DOHH2 (cell line): ENCODE results near the gene SIPA1.
"Not testable (repeated sequence)": the region's sequence is repeated elsewhere in the genome, so short reads cannot be mapped to it uniquely, and the experiment has no call there.

Experiments
- H3F3A ChIP-seq: fragments of 200-600 bp; sonication (generic), shearing (Covaris generic); 2 replicates; pipeline ENCODE4 v1.6.0; 2016; ENCODE audit warnings: antibody characterized with exemption, mild to moderate bottlenecking; ENCODE audit not compliant: control insufficient read depth, insufficient read depth
- H3K27ac ChIP-seq: fragments of 200-600 bp; sonication (generic); 2 replicates; pipeline ENCODE4 v1.5.1; 2014; ENCODE audit warnings: low read depth, mild to moderate bottlenecking, low read length, moderate library complexity
- H3K27me3 ChIP-seq: fragments of 200-600 bp; sonication (generic); 2 replicates; pipeline ENCODE4 v1.6.1; 2014; ENCODE audit warnings: mild to moderate bottlenecking, low read length, mixed read lengths; ENCODE audit not compliant: control insufficient read depth
- H3K36me3 ChIP-seq: fragments of 200-600 bp; sonication (generic); 2 replicates; pipeline ENCODE4 v1.6.1; 2014; ENCODE audit warnings: mild to moderate bottlenecking, low read length, moderate library complexity, mixed read lengths; ENCODE audit not compliant: control insufficient read depth
- H3K4me1 ChIP-seq: fragments of 200-600 bp; sonication (generic); 2 replicates; pipeline ENCODE4 v1.6.1; 2014; ENCODE audit warnings: mild to moderate bottlenecking, low read length, mixed read lengths; ENCODE audit not compliant: control insufficient read depth
- H3K4me2 ChIP-seq: fragments of 200-600 bp; sonication (generic); 2 replicates; pipeline ENCODE4 v1.6.0; 2014; ENCODE audit warnings: mild to moderate bottlenecking, low read length, moderate library complexity
- H3K4me3 ChIP-seq: fragments of 200-600 bp; sonication (generic); 2 replicates; pipeline ENCODE4 v1.5.1; 2014; ENCODE audit warnings: mild to moderate bottlenecking, low read length, mixed read lengths
- H3K79me2 ChIP-seq: fragments of 200-600 bp; sonication (generic); 2 replicates; pipeline ENCODE4 v1.6.1; 2014; ENCODE audit warnings: mild to moderate bottlenecking, low read length, mixed read lengths; ENCODE audit not compliant: control insufficient read depth
- H3K9me2 ChIP-seq: fragments of 200-600 bp; sonication (generic); replicated peaks from 2 replicates; pipeline ENCODE4 v1.6.1; 2014; ENCODE audit warnings: mild to moderate bottlenecking, low read length, mixed read lengths; ENCODE audit not compliant: control insufficient read depth
- H3K9me3 ChIP-seq: fragments of 200-600 bp; sonication (generic); 2 replicates; pipeline ENCODE4 v1.6.1; 2014; ENCODE audit warnings: antibody characterized with exemption, low read length, mixed read lengths; ENCODE audit not compliant: control insufficient read depth, insufficient read depth
- H4K20me1 ChIP-seq: fragments of 200-600 bp; sonication (generic); 2 replicates; pipeline ENCODE4 v1.6.0; 2014; ENCODE audit warnings: low read depth, mild to moderate bottlenecking, antibody characterized with exemption, low read length, moderate library complexity; ENCODE audit not compliant: control insufficient read depth, insufficient read depth
- CTCF ChIP-seq: fragments of 200-600 bp; sonication (generic); IDR thresholded peaks from one replicate; pipeline ENCODE4 v1.5.1; 2014; ENCODE audit warnings: antibody characterized with exemption, mild to moderate bottlenecking, low read depth, low read length; ENCODE audit not compliant: poor library complexity, severe bottlenecking
- EZH2phosphoT487 ChIP-seq: fragments of 200-600 bp; sonication (generic); IDR thresholded peaks from 2 replicates; pipeline ENCODE4 v1.6.1; 2017; ENCODE audit warnings: borderline replicate concordance, mild to moderate bottlenecking, antibody characterized with exemption, low read length, moderate library complexity, mixed read lengths

SIPA1 gene

DNA sequence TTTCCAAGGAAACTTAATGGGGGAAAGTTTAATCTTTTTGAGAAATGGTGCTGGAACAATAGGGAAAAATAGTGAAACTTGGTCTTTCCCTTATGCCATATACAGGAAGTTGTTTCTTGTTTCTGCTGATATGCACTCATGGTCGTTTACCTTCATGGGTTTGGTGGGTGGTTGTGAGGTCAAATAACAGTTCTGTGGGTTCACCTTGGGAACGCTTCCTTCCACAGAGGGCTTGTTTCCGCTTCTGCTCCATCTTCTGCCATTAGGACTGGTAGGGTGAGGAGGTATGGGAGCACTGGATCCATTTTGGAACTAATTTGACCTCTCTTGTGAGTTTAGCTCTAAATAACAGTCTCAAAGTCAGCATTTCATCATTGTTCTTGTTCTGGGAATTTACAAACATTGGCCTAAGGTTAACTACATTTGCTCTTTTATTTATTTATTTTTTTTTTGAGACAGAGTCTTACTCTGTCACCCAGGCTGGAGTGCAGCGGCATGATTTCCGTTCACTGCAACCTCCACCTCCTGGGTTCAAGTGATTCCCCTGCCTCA, 42.4 kb downstream of the SIPA1 start:
- no peak overlapping the region for H3K4me2 ChIP-seq

GRCh38 chr11:65683480-65683879, 45.6 kb downstream of the SIPA1 start:
- peaks cover 16% of the 10 kb centered on the region for H3K27me3 ChIP-seq
- not testable (repeated sequence) for H3K36me3 ChIP-seq, H3K4me3 ChIP-seq, H3K4me1 ChIP-seq, H3F3A ChIP-seq, H3K27ac ChIP-seq, H3K79me2 ChIP-seq, H3K4me2 ChIP-seq, H3K9me2 ChIP-seq, H4K20me1 ChIP-seq, H3K9me3 ChIP-seq

More for the DNA sequence above, 42.4 kb downstream of the SIPA1 start:
- Histone ChIP-seq H3K4me3 (no peak overlapping the region), H3K27ac (no peak overlapping the region), H3K9me2 (no peaks in the 10 kb centered on the region), H3K27me3 (peaks cover 16% of the 10 kb centered on the region), H3K79me2 (no peaks in the 10 kb centered on the region), H3K9me3 (no peaks in the 10 kb centered on the region), H3F3A (no peaks in the 10 kb centered on the region), H3K36me3 (no peaks in the 10 kb centered on the region), H3K4me1 (no peaks in the 10 kb centered on the region), H4K20me1 (no peaks in the 10 kb centered on the region)
- TF ChIP-seq EZH2phosphoT487 (no peak), CTCF (no peak)

GRCh38 chr11:65685981-65686380, 48.1 kb downstream of the SIPA1 start:
- H3K27me3 ChIP-seq = peaks cover 16% of the 10 kb centered on the region
- TF ChIP-seq EZH2phosphoT487 (no peak), CTCF (no peak)
- H4K20me1 ChIP-seq = no peaks in the 10 kb centered on the region
- no peaks in the 10 kb centered on the region for H3K36me3 ChIP-seq
- H3K4me1 ChIP-seq = no peaks in the 10 kb centered on the region
- H3K27ac ChIP-seq = no peak overlapping the region
- no peak overlapping the region for H3K4me2 ChIP-seq
- no peaks in the 10 kb centered on the region for H3K9me3 ChIP-seq
- H3K4me3 ChIP-seq = no peak overlapping the region
- H3K9me2 ChIP-seq = no peaks in the 10 kb centered on the region
- no peaks in the 10 kb centered on the region for H3K79me2 ChIP-seq
- no peaks in the 10 kb centered on the region for H3F3A ChIP-seq

- not testable (repeated sequence) for H3K27ac ChIP-seq, H3K36me3 ChIP-seq, H4K20me1 ChIP-seq, H3K79me2 ChIP-seq, H3K9me2 ChIP-seq, H3K4me2 ChIP-seq, H3F3A ChIP-seq, H3K4me3 ChIP-seq, H3K4me1 ChIP-seq, H3K9me3 ChIP-seq, H3K27me3 ChIP-seq
These were observed 53.9 kb downstream of the SIPA1 start for GRCh38 chr11:65691847-65692246.
